T47D (cell line): ENCODE results near the gene TSPYL6.
"Not testable (repeated sequence)": the region's sequence is repeated elsewhere in the genome, so short reads cannot be mapped to it uniquely, and the experiment has no call there.

Source experiments
- DNase-seq, 2 experiments: peaks; one replicate each; pipeline versions ENCODE4 v3.0.0 to v3.0.0-alpha.2; 2011 to 2012; ENCODE audit warnings: low read depth in 1 of 2, low spot score in 1 of 2
- JUND ChIP-seq: IDR thresholded peaks from 2 replicates; pipeline ENCODE4 v1.6.1; 2012; ENCODE audit warnings: low read depth
- in situ Hi-C: cut with HindIII; loops from 2 replicates; pipeline ENCODE4 v1.10.0; 2016; ENCODE audit warnings: low sequenced_read_pairs, low pct_unique_long_range_greater_than_20kb

TSPYL6 gene

DNA sequence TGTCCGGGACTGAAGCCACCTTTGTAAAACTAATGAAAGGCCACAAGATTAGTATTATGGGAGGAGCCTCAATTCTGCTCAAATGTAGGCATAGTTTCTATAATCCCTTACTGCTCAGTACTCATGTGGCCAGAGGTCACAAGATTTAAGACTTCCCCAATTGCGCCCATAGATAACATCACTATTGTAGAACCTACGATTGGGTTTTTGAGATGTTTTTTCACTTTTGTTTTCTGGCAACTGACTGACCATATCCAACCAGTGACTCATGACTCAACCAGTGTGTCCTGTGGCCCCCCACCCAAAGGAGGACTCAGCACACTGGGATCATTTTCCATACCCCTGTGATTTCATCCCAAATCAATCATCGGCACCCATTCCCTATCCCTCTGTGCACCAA is 15.2 kb upstream of the TSPYL6 start:
- no peak for TF ChIP-seq JUND
- no peak for DNase-seq
- in situ Hi-C loops, result no loop called here

DNA sequence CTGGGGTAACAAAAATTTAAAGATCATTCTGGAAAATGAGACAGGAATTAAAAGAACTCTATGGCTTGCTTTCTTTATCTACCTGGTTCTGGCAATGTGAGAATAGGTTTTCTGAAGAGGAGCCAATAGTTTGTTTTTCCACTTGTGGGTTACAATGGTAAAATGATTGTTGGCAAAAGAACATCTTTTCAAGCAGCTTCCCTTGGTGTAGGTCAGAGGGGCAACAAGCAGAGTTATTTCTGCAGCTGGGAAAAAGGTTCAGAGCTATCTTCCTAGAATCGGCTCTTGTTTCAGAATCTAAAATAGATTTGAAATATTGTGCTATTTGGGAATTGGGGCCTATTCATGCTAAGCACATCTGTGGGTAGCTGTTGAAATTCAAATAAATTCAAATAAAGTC is 11.5 kb upstream of the TSPYL6 start:
- TF ChIP-seq JUND, result no peak
- no peak for DNase-seq
- in situ Hi-C loops, result no loop called here

DNA sequence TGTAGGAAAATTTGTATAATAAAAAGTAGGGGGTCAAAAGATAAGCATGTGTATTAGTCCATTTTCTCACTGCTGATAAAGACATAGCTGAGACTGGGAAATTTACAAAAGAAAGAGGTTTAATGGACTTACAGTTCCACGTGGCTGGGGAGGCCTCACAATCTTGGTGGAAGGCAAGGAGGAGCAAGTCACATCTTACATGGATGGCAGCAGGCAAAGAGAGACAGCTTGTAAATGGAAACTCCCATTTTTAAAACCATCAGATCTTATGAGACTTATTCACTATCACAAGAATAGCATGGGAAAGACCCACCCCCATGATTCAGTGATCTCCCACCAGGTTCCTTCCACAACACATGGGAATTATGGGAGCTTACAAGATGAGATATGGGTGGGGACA is 9.1 kb upstream of the TSPYL6 start:
- in situ Hi-C loops, DNase-seq: not testable (repeated sequence)

DNA sequence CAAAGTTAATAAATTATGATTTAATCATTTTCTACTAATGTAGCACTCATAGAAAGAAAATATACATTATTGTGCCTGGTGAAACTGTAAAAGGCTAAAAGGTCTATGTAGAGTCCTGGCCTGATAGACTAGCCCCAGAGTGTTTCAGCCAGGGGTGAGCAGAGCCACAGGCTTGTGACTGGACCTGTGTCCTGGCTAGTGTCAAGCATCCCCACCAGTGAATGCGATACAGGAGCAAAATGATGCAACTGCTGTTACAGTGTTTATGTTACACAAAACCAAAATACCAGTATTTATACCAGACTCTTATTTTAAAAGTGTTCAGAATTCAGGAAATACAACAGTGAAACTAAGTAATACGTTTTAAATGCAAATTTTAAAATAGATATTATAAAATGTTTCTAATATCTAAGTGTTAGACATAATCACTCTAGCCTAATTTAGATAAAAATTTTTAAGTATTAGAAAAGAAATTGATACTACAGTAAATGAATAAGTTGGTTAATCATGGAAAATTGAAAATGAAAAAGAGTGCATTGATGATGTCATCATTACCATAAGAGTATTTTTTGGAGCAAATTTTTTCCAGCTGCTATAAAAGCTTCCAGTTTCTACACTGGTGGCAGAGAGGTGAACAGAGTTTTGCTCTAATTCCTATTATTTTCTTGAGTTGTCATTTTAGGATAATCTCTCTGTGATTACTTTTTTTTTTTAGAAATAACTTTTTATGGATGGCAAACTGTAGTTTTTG is 6.2 kb upstream of the TSPYL6 start:
- no peak for TF ChIP-seq JUND
- in situ Hi-C loops, result no loop called here
- no peak for DNase-seq

DNA sequence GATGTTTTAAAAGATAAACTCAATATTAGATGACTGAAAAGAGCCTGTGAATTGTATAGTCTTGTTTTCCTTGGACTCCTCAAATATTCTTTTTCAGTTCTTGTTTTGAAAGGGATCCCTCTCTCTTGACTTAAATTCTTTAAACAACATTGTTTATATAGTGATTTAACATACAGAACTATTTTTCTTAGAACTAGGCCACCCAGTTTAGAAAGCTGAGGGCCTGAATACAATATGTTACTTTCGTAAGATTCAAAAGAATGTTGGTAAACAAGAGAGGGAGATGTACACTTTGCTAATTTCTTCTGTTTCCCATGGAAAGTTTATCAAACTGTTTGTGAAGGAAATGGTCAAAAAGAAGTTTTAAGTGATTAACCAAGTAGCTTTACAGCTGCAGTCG is 5.5 kb upstream of the TSPYL6 start:
- DNase-seq, result peak in 1 of 2 experiments; percentile 2
- no peak for TF ChIP-seq JUND
- in situ Hi-C loops, result no loop called here

DNA sequence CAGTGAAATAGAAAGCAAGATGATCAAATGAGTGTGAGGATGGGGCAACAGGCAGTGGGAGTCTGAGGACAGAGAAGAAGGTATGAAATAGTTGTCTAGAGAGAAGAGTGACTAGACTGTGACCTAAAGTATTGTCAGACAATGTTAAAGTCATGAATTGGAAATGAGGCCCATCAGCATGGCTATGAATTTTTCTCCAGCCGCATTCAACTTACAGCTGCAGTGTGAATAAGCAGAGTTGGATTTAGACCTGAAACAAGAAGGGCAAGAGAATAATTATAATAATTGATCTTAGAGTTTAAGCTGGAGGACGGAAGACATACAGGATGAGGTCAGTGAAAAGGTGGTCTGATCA is 4.2 kb upstream of the TSPYL6 start:
- no peak for TF ChIP-seq JUND
- DNase-seq, result no peak
- in situ Hi-C loops, result no loop called here

DNA sequence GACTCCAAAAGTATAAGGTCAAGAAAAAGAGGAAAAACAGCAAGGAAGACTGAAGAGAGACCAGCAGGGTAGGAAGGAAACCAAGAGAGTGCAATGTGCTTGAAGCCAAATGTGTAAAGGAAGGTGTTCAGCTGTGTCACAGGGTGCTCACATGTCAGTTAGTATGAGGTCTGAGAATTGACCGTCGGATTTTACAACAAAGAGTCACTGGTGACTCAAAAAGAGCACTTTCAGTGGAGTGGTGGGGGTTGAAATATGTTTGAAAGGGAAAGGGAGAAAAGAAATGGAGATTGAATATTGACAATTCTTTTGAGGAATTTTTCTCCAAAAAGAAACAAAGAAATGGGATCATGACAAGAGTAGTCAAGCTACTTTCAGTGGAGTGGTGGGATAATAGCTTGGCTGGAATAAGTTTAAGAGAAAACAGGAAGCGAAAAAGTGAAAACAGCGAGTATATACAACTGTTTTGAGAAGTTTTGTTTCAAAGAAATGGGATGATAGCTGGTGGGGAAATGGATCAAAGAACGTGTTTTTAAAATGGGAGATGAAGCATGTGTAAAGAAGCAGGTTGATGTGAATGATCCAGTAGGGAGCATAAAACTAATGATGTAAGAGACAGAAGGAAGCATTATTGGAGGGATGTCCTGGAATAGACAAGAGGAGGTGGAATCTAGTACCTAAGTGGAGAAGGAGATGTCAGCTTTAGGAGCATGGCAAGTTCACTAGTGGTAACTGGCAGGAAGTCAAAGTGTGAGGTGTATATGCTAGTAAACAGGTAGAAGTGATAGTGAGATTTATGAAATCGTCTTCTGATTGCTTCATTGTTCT is 3.6 kb upstream of the TSPYL6 start:
- TF ChIP-seq JUND, result no peak
- no peak for DNase-seq
- in situ Hi-C loops, result no loop called here

DNA sequence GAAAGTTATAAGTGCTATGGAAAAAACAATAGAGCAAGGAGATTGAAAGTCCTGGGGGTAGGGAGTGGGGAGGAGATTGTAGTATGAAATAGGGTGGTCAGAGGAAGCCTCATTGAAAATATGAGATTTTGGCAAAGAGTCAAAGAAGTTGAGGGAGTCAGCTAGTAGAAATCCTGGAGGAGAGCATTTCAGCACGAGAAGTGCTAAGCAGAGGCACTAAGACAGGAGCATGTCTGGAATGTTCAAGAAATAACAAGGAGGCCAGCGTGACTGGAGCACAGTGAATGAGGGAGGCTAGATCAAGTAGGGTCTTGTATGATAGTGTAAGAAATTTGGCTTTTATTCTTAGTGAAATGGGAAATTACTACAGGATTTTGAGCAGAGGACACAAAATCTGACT is 2.1 kb upstream of the TSPYL6 start:
- no peak for TF ChIP-seq JUND
- DNase-seq, result no peak
- in situ Hi-C loops, result no loop called here

DNA sequence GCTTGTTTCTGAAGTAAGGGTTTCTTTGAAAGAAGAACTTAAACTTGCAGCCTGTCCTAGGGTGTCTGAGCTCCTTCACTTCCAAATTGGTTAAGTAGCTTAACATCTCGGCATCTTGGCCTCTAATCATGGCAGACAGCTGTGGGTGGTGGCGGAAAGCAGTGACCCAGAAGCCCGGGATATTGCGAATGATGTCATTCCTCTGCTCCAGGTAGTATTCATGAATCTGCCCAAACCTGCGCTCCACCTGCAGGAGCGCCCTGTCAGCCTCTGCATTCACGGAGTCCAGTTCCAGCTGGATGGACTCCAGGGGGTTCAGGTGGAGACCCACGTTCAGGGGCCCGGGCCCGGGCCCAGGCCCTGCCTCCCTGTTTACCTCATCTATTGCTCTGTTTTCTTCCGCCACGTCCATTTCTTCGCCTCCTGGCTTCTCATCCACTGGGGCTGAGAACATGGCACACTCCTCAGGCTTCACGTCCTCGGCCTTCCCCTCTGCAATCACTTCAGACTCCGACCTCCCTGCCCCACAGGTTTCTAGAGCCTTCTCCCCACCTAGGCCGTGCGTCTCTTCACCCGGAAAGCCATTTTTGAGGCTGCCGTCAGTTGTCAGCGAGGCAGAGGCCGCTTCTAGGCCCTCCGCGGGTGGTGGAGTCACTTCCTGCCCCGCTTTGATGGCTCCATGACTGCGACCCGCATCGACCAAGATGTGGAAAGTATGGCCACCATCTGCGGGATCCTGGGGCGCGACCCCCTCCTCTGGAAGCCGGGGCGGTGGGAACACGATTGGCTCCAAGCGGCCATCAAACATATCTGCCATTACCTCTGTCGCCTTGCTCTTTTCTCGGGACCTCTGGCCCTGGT is 569 bp downstream of the TSPYL6 start:
- no peak for DNase-seq
- in situ Hi-C loops, result no loop called here
- no peak for TF ChIP-seq JUND

DNA sequence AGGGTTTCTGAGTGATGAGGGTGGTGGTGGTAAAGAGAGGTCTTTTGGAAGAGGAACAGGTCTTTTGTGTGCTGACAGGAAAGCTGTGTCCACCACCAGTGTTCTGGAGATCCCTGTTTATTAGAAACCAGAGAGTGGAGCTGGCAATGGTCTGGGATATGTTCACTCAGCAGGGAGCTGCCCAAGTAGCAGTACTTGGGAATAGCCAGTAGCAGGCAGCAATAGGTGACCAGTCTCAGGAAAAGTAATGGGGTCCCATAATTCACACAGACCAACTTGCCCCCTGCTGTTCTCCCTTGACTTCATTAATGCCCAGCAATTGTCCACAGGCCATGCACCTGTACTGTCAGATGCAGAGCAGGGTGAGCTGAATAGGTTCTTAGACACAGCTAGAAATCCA is 1.8 kb downstream of the TSPYL6 start:
- DNase-seq, result no peak
- no peak for TF ChIP-seq JUND

DNA sequence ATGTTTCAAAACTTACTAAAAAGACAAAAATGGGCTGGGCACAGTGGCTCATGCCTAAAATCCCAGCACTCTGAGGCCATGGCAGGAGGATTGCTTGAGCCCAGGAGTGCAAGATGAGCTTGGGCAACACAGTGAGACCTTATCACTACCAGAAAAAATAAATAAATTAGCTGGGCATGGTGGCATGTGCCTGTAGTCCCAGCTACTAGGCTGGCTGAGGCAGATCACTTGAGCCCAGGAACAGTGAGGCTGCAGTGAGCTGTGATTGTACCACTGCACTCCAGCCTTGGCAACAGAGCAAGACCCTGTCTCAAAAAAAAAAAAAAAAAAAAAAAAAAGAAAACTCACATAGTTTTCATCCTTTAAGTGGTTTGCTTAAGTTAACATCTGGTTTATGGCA is 6.4 kb downstream of the TSPYL6 start:
- TF ChIP-seq JUND, result no peak
- DNase-seq, result no peak
- in situ Hi-C loops, result no loop called here

More for the DNA sequence above, 1.8 kb downstream of the TSPYL6 start:
- in situ Hi-C loops, result no loop called here

DNA sequence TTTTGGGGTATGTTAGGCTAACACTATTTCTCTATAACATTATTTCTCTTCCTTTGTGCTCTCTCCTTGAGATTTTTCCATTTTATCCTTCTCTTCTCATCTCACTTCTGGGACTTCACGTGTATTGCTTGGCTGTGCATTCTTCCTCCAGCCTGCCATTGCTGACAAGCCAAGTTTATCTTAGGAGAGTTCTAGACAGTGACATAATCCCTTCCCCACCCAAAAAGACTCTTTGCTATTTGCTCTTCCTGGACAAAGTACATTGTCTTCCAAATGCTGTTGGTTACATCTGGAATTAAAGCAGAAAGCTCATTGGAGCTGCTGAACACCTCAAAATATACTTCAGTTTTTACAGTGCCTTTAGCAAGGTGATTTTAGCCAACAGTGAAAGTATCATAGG is 8.9 kb downstream of the TSPYL6 start:
- in situ Hi-C loops, result no loop called here
- no peak for DNase-seq
- TF ChIP-seq JUND, result no peak
